H1 (cell line): ENCODE data around the gene KLF5. TPM values are rescaled to one million over a fixed set of nuclear protein-coding genes. Genes with fewer than 3 reads are reported as not detected.

Experiments used
- CEBPB ChIP-seq: IDR thresholded peaks from 2 replicates; pipeline ENCODE4 v1.6.1; 2012; ENCODE audit warnings: low read depth, low read length
- CTBP2 ChIP-seq: IDR thresholded peaks from 2 replicates; pipeline ENCODE4 v1.7.0; 2011; ENCODE audit warnings: borderline replicate concordance, mild to moderate bottlenecking, moderate library complexity, mixed read lengths, low read length; ENCODE audit not compliant: insufficient read depth, insufficient read length
- EGR1 ChIP-seq: IDR thresholded peaks from 2 replicates; pipeline ENCODE4 v1.6.1; 2011; ENCODE audit warnings: low read depth, low read length, borderline replicate concordance
- RXRA ChIP-seq: IDR thresholded peaks from 2 replicates; pipeline ENCODE4 v1.6.1; 2011; ENCODE audit warnings: low read depth, mild to moderate bottlenecking, low read length, moderate library complexity; ENCODE audit not compliant: insufficient read depth
- SP1 ChIP-seq: IDR thresholded peaks from 2 replicates; pipeline ENCODE4 v1.6.1; 2011; ENCODE audit warnings: low read depth, low read length
- TAF1 ChIP-seq: IDR thresholded peaks from 2 replicates; pipeline ENCODE4 v1.6.1; 2011; ENCODE audit warnings: mild to moderate bottlenecking, low read depth, low read length
- polyA plus RNA-seq, 7 experiments: library from polyadenylated mRNA; depleted of rRNA in 3 of 7; stranded (reverse) in 5 of 7; unstranded in 2 of 7; fragments of >200 nt in 5 of 7; fragments of 200-250 nt in 2 of 7; gene quantifications; 1 replicate in 5 of 7; 2 replicates in 1 of 7; 4 replicates in 1 of 7; pipeline versions ENCODE4 v1.2.1 to v1.2.3, GENCODE V29; 2011 to 2013; ENCODE audit warnings: missing spikeins in 2 of 7, mixed read lengths in 2 of 7
- total RNA-seq: library from RNA; stranded (reverse); fragmentation: NEBNext Ultra II Directional; extraction: Animal tissue kit (Norgen Biotek cat#: 25700); gene quantifications from 2 replicates; pipeline ENCODE4 v1.2.1, GENCODE V29; 2021
- TF ChIP-seq, protein P1 (sequence below), 3 experiments: IDR thresholded peaks; 1 replicate in 2 of 3; 2 replicates in 1 of 3; pipeline versions ENCODE4 v1.5.1 to v1.6.1; 2011; ENCODE audit warnings: low read length in 3 of 3, mild to moderate bottlenecking in 3 of 3, inconsistent platforms in 2 of 3, low read depth in 1 of 3, moderate library complexity in 1 of 3; ENCODE audit not compliant: insufficient read depth in 1 of 3; ENCODE audit errors: control extremely low read depth in 1 of 3
- TF ChIP-seq, protein P2 (sequence below): fragments of 300-600 bp; sonication (generic); IDR thresholded peaks from 2 replicates; pipeline ENCODE4 v1.7.1; 2012; ENCODE audit warnings: low read length, moderate library complexity, mild to moderate bottlenecking, inconsistent platforms; ENCODE audit not compliant: insufficient replicate concordance

KLF5 gene
- total and polyA plus RNA-seq, 2 of the 8 experiments (the other 6 are each of a cell fraction or from before 2014, with no cell fraction given) = 1.2 to 2.3 TPM

DNA sequence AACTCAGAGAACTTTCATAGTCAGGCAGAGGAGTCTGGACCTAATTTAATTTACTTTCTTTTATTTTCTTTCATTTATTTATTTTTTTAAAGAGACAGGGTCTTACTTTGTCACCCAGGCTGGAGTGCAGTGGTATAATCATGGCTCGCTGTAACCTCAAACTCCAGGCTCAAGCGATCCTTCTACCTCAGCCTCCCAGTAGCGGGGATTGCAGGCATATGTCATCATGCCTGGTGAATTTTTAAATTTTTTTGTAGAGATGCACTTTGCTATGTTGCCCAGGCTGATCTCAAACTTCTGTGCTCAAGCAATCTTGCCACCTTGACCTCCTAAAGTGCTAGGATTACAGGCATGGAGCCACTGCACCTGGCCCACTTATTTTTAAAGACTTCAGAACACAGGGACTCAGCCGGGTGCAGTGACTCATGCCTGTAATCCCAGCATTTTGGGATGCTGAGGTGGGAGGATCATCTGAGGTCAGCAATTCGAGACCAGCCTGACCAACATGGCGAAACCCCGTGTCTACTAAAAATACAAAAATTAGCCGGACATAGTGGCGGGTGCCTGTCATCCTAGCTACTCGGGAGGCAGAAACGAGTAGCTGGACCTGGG is 50.6 kb downstream of the KLF5 start (continued):
- TF ChIP-seq, protein P1, sequence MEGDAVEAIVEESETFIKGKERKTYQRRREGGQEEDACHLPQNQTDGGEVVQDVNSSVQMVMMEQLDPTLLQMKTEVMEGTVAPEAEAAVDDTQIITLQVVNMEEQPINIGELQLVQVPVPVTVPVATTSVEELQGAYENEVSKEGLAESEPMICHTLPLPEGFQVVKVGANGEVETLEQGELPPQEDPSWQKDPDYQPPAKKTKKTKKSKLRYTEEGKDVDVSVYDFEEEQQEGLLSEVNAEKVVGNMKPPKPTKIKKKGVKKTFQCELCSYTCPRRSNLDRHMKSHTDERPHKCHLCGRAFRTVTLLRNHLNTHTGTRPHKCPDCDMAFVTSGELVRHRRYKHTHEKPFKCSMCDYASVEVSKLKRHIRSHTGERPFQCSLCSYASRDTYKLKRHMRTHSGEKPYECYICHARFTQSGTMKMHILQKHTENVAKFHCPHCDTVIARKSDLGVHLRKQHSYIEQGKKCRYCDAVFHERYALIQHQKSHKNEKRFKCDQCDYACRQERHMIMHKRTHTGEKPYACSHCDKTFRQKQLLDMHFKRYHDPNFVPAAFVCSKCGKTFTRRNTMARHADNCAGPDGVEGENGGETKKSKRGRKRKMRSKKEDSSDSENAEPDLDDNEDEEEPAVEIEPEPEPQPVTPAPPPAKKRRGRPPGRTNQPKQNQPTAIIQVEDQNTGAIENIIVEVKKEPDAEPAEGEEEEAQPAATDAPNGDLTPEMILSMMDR (IDR thresholded peaks at IDR 0.05; ENCODE audit: control extremely low read depth in 1 of 3, insufficient read depth in 1 of 3, low read depth in 1 of 3, low read length in 3 of 3) = no peak
- TF ChIP-seq CEBPB = no peak
- no peak for TF ChIP-seq CTBP2
- TF ChIP-seq, protein P2, sequence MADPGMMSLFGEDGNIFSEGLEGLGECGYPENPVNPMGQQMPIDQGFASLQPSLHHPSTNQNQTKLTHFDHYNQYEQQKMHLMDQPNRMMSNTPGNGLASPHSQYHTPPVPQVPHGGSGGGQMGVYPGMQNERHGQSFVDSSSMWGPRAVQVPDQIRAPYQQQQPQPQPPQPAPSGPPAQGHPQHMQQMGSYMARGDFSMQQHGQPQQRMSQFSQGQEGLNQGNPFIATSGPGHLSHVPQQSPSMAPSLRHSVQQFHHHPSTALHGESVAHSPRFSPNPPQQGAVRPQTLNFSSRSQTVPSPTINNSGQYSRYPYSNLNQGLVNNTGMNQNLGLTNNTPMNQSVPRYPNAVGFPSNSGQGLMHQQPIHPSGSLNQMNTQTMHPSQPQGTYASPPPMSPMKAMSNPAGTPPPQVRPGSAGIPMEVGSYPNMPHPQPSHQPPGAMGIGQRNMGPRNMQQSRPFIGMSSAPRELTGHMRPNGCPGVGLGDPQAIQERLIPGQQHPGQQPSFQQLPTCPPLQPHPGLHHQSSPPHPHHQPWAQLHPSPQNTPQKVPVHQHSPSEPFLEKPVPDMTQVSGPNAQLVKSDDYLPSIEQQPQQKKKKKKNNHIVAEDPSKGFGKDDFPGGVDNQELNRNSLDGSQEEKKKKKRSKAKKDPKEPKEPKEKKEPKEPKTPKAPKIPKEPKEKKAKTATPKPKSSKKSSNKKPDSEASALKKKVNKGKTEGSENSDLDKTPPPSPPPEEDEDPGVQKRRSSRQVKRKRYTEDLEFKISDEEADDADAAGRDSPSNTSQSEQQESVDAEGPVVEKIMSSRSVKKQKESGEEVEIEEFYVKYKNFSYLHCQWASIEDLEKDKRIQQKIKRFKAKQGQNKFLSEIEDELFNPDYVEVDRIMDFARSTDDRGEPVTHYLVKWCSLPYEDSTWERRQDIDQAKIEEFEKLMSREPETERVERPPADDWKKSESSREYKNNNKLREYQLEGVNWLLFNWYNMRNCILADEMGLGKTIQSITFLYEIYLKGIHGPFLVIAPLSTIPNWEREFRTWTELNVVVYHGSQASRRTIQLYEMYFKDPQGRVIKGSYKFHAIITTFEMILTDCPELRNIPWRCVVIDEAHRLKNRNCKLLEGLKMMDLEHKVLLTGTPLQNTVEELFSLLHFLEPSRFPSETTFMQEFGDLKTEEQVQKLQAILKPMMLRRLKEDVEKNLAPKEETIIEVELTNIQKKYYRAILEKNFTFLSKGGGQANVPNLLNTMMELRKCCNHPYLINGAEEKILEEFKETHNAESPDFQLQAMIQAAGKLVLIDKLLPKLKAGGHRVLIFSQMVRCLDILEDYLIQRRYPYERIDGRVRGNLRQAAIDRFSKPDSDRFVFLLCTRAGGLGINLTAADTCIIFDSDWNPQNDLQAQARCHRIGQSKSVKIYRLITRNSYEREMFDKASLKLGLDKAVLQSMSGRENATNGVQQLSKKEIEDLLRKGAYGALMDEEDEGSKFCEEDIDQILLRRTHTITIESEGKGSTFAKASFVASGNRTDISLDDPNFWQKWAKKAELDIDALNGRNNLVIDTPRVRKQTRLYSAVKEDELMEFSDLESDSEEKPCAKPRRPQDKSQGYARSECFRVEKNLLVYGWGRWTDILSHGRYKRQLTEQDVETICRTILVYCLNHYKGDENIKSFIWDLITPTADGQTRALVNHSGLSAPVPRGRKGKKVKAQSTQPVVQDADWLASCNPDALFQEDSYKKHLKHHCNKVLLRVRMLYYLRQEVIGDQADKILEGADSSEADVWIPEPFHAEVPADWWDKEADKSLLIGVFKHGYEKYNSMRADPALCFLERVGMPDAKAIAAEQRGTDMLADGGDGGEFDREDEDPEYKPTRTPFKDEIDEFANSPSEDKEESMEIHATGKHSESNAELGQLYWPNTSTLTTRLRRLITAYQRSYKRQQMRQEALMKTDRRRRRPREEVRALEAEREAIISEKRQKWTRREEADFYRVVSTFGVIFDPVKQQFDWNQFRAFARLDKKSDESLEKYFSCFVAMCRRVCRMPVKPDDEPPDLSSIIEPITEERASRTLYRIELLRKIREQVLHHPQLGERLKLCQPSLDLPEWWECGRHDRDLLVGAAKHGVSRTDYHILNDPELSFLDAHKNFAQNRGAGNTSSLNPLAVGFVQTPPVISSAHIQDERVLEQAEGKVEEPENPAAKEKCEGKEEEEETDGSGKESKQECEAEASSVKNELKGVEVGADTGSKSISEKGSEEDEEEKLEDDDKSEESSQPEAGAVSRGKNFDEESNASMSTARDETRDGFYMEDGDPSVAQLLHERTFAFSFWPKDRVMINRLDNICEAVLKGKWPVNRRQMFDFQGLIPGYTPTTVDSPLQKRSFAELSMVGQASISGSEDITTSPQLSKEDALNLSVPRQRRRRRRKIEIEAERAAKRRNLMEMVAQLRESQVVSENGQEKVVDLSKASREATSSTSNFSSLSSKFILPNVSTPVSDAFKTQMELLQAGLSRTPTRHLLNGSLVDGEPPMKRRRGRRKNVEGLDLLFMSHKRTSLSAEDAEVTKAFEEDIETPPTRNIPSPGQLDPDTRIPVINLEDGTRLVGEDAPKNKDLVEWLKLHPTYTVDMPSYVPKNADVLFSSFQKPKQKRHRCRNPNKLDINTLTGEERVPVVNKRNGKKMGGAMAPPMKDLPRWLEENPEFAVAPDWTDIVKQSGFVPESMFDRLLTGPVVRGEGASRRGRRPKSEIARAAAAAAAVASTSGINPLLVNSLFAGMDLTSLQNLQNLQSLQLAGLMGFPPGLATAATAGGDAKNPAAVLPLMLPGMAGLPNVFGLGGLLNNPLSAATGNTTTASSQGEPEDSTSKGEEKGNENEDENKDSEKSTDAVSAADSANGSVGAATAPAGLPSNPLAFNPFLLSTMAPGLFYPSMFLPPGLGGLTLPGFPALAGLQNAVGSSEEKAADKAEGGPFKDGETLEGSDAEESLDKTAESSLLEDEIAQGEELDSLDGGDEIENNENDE = no peak
- no peak for TF ChIP-seq EGR1
- TF ChIP-seq SP1 = no peak
- no peak for TF ChIP-seq TAF1
- TF ChIP-seq RXRA = no peak
- TF ChIP-seq, all 59 proteins: peak for 0
